ENCODE measurements around the gene SLC19A1. TPM values are rescaled to one million over a fixed set of nuclear protein-coding genes. Genes with fewer than 3 reads are reported as not detected.
A peak's percentile ranks its signal among the peaks of the same experiment; 100 is the strongest.
"Not testable (repeated sequence)": the region's sequence is repeated elsewhere in the genome, so short reads cannot be mapped to it uniquely, and the experiment has no call there.

Gene SLC19A1
- total RNA-seq, 1 donor from 2014 or later = 8.2 TPM

GRCh38 chr21:45528981-45529784 lies 13.1 kb downstream of the SLC19A1 start:
- DNase-seq (ENCODE audit: missing footprints) (peak; percentile 48), ATAC-seq (no peak)

GRCh38 chr21:45528028-45528705 lies 14.1 kb downstream of the SLC19A1 start:
- intact Hi-C loops (cut with DNase I) = no loop called here
- DNase-seq (ENCODE audit: missing footprints) (peak; percentile 30), ATAC-seq (no peak)

More at GRCh38 chr21:45528981-45529784, 13.1 kb downstream of the SLC19A1 start:
- intact Hi-C loops (cut with DNase I) = no loop called here

- peak; percentile 41 for DNase-seq (ENCODE audit: missing footprints)
- ATAC-seq; intact Hi-C loops (cut with DNase I): not testable (repeated sequence)
These were observed 14.9 kb downstream of the SLC19A1 start for GRCh38 chr21:45527151-45527999.

- DNase-seq (ENCODE audit: missing footprints) = peak; percentile 9
- ATAC-seq = no peak
- intact Hi-C loops (cut with DNase I) = no loop called here
These were observed 16.3 kb downstream of the SLC19A1 start for GRCh38 chr21:45525910-45526306.

GRCh38 chr21:45525153-45525909 lies 16.9 kb downstream of the SLC19A1 start:
- DNase-seq (ENCODE audit: missing footprints) (peak; percentile 87), ATAC-seq (peak; percentile 78)
- intact Hi-C loops (cut with DNase I) = no loop called here

GRCh38 chr21:45524756-45525152 lies 17.5 kb downstream of the SLC19A1 start:
- ATAC-seq = no peak
- intact Hi-C loops (cut with DNase I) = no loop called here
- DNase-seq (ENCODE audit: missing footprints) = no peak

GRCh38 chr21:45523411-45524101 lies 18.7 kb downstream of the SLC19A1 start:
- DNase-seq (ENCODE audit: missing footprints) (peak; percentile 48), ATAC-seq (no peak)
- intact Hi-C loops (cut with DNase I) = no loop called here

- intact Hi-C loops (cut with DNase I) = no loop called here
- DNase-seq (ENCODE audit: missing footprints) = peak; percentile 33
- ATAC-seq = no peak
These were observed 19.3 kb downstream of the SLC19A1 start for GRCh38 chr21:45522986-45523385.

GRCh38 chr21:45522381-45522780 lies 19.9 kb downstream of the SLC19A1 start:
- intact Hi-C loops (cut with DNase I) = no loop called here
- ATAC-seq (no peak), DNase-seq (ENCODE audit: missing footprints) (no peak)

GRCh38 chr21:45521241-45521640 lies 21.0 kb downstream of the SLC19A1 start:
- intact Hi-C loops (cut with DNase I) = no loop called here

GRCh38 chr21:45519182-45519581 lies 23.1 kb downstream of the SLC19A1 start:
- no peak for DNase-seq (ENCODE audit: missing footprints)
- intact Hi-C loops (cut with DNase I) = no loop called here
- no peak for ATAC-seq

More at GRCh38 chr21:45521241-45521640, 21.0 kb downstream of the SLC19A1 start:
- ATAC-seq (no peak), DNase-seq (ENCODE audit: missing footprints) (no peak)

GRCh38 chr21:45518742-45519141 lies 23.5 kb downstream of the SLC19A1 start:
- no peak for DNase-seq (ENCODE audit: missing footprints)
- intact Hi-C loops (cut with DNase I) = no loop called here
- ATAC-seq = no peak

GRCh38 chr21:45517249-45518065 lies 24.8 kb downstream of the SLC19A1 start:
- no peak for ATAC-seq
- peak; percentile 70 for DNase-seq (ENCODE audit: missing footprints)
- intact Hi-C loops (cut with DNase I) = no loop called here

GRCh38 chr21:45516671-45517151 lies 25.5 kb downstream of the SLC19A1 start:
- DNase-seq (ENCODE audit: missing footprints) (peak; percentile 62), ATAC-seq (no peak)
- intact Hi-C loops (cut with DNase I) = no loop called here

GRCh38 chr21:45516071-45516670 lies 26.1 kb downstream of the SLC19A1 start:
- intact Hi-C loops (cut with DNase I) = no loop called here
- ATAC-seq (no peak), DNase-seq (ENCODE audit: missing footprints) (peak; percentile 33)

- DNase-seq (ENCODE audit: missing footprints) (peak; percentile 57), ATAC-seq (no peak)
- intact Hi-C loops (cut with DNase I) = no loop called here
These were observed 26.8 kb downstream of the SLC19A1 start for GRCh38 chr21:45515241-45516061.
